HG03066 (cell line): Measurements from ENCODE around the gene CACNA1C.

ENCODE experiments used
- ATAC-seq: cut with Tn5 transposase; IDR thresholded peaks from one replicate; pipeline ENCODE4 v1.9.1; 2021; ENCODE audit warnings: low read depth; ENCODE audit not compliant: unreplicated experiment

The CACNA1C gene

GRCh38 chr12:2514038-2514340 is 461.2 kb downstream of the CACNA1C start:
- ATAC-seq = no peak

- no peak for ATAC-seq
These were observed 468.0 kb downstream of the CACNA1C start for GRCh38 chr12:2520722-2521246.

GRCh38 chr12:2523317-2523716 is 470.5 kb downstream of the CACNA1C start:
- no peak for ATAC-seq

GRCh38 chr12:2523844-2524243 is 471.1 kb downstream of the CACNA1C start:
- no peak for ATAC-seq

GRCh38 chr12:2526371-2526770 is 473.6 kb downstream of the CACNA1C start:
- no peak for ATAC-seq

GRCh38 chr12:2528001-2528400 is 475.2 kb downstream of the CACNA1C start:
- no peak for ATAC-seq

- no peak for ATAC-seq
These were observed 477.0 kb downstream of the CACNA1C start for GRCh38 chr12:2529807-2530206.

GRCh38 chr12:2531371-2531770 is 478.6 kb downstream of the CACNA1C start:
- no peak for ATAC-seq

- ATAC-seq = no peak
These were observed 480.2 kb downstream of the CACNA1C start for GRCh38 chr12:2533036-2533435.

GRCh38 chr12:2535583-2536204 is 482.9 kb downstream of the CACNA1C start:
- no peak for ATAC-seq

GRCh38 chr12:2536724-2537123 is 483.9 kb downstream of the CACNA1C start:
- ATAC-seq = no peak

- no peak for ATAC-seq
These were observed 485.2 kb downstream of the CACNA1C start for GRCh38 chr12:2537868-2538541.

- no peak for ATAC-seq
These were observed 487.2 kb downstream of the CACNA1C start for GRCh38 chr12:2539938-2540337.

- no peak for ATAC-seq
These were observed 487.8 kb downstream of the CACNA1C start for GRCh38 chr12:2540535-2540941.

GRCh38 chr12:2541631-2542204 is 488.9 kb downstream of the CACNA1C start:
- no peak for ATAC-seq

- ATAC-seq = no peak
These were observed 491.0 kb downstream of the CACNA1C start for GRCh38 chr12:2543801-2544200.

GRCh38 chr12:2544230-2544629 is 491.4 kb downstream of the CACNA1C start:
- no peak for ATAC-seq

- ATAC-seq = no peak
These were observed 494.7 kb downstream of the CACNA1C start for GRCh38 chr12:2547273-2548044.

- ATAC-seq = no peak
These were observed 495.3 kb downstream of the CACNA1C start for GRCh38 chr12:2548081-2548480.

GRCh38 chr12:2550561-2551411 is 498.0 kb downstream of the CACNA1C start:
- ATAC-seq = no peak
